GM18951 (cell line): ENCODE measurements around the gene CHST11.
"Not testable (repeated sequence)": the region's sequence is repeated elsewhere in the genome, so short reads cannot be mapped to it uniquely, and the experiment has no call there.

Source experiments
- POLR2A ChIP-seq: IDR thresholded peaks from 4 replicates; pipeline ENCODE4 v1.6.1; 2011; ENCODE audit warnings: mild to moderate bottlenecking; ENCODE audit not compliant: insufficient read length, insufficient read depth; ENCODE audit errors: extremely low read depth
- in situ Hi-C: fragments of 300-500 bp; cut with MboI; formaldehyde crosslinking; loops from one replicate; pipeline ENCODE4 v1.12.0; 2022; ENCODE audit warnings: low sequenced_read_pairs, mixed read lengths, inconsistent platforms; ENCODE audit not compliant: unreplicated experiment

CHST11 gene

GRCh38 chr12:104802208-104802607 lies 345.5 kb downstream of the CHST11 start:
- in situ Hi-C loops = no loop called here
- no peak for TF ChIP-seq POLR2A

DNA sequence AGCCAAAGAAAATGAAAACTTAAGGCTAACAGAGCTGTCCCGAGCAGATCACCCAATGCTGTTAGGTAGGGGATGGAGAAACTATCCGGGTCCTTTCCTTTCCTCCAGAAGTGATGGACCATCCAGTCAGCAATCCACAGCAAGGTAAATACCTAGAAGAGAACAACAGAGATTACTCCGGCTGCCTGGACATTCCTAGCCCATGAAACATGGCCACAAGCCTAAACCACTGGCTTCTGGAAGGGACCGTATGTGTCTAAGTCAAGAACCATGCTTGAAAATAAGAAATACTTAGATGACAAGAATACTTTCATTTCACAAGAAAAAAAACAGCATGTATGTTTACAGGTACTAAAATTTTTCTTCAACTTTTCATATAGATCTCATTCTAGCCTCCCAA lies 348.4 kb downstream of the CHST11 start:
- no peak for TF ChIP-seq POLR2A
- in situ Hi-C loops = no loop called here

- in situ Hi-C loops = not testable (repeated sequence)
Measured at GRCh38 chr12:104806194-104806593, 349.4 kb downstream of the CHST11 start.

DNA sequence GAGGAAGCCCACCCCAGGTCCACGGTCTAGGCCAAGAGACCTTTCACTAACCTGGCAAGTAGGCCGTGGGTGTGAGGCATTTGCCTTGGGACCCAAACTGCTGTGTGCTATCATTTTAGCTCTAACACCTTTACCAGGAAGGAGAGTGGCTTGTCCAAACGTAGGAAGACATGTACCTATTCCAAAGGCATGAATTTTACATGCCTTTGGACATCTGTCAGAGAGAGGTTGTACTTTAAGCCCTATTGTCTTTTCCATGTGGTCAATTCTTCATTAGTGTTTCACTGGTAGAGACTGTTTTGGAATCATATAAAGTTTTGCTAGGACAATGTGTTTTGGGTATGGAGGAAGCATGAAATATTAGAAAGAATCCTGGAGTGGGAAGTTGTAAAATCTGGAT lies 352.5 kb downstream of the CHST11 start:
- no peak for TF ChIP-seq POLR2A
- in situ Hi-C loops = no loop called here

GRCh38 chr12:104809706-104810385 lies 353.1 kb downstream of the CHST11 start:
- in situ Hi-C loops = no loop called here
- TF ChIP-seq POLR2A = no peak
